ENCODE data around the gene LIMS2.
A peak's percentile ranks its signal among the peaks of the same experiment; 100 is the strongest.

The LIMS2 gene

GRCh38 chr2:127706215-127706990 is 31.1 kb upstream of the LIMS2 start:
- Histone ChIP-seq H3K23ac (ENCODE audit: low read depth, low read length, poor library complexity) (peak overlapping the region; percentile 29), H3K4me2 (ENCODE audit: insufficient read depth, low read length, poor library complexity, severe bottlenecking) (no peak overlapping the region), H3K27me3 (ENCODE audit: control insufficient read depth in 3 of 3, insufficient read depth in 3 of 3, low read depth in 1 of 3, low read length in 3 of 3) (no peaks in the 10 kb centered on the region), H3K14ac (ENCODE audit: low read length) (no peak overlapping the region), H3K27ac (replicated peaks; ENCODE audit: low read length) (no peak overlapping the region), H2BK120ac (ENCODE audit: low read depth, low read length) (no peak overlapping the region), H2BK5ac (ENCODE audit: low read length) (no peak overlapping the region), H3K4me3 (ENCODE audit: low read length in 2 of 2) (no peak overlapping the region), H3K9me3 (replicated peaks in 1 of 2; ENCODE audit: control insufficient read depth in 2 of 2, insufficient read depth in 1 of 2, low read depth in 1 of 2, low read length in 2 of 2) (peaks cover 0 to 14% of the 10 kb centered on the region in 2 donors), H4K8ac (ENCODE audit: low read depth, low read length) (no peak overlapping the region), H2AFZ (ENCODE audit: low read length) (no peak overlapping the region), H3K18ac (ENCODE audit: low read length) (no peak overlapping the region), H3K4ac (ENCODE audit: low read length) (no peak overlapping the region), H3K36me3 (replicated peaks in 1 of 2; ENCODE audit: control insufficient read depth in 2 of 2, insufficient read depth in 2 of 2, low read length in 2 of 2) (peaks cover 25 to 91% of the 10 kb centered on the region in 2 donors), H2BK15ac (ENCODE audit: low read length) (no peak overlapping the region), H3K4me1 (ENCODE audit: control insufficient read depth in 2 of 2, insufficient read depth in 1 of 2, low read depth in 1 of 2, low read length in 2 of 2) (peaks cover 3 to 6% of the 10 kb centered on the region in 2 donors), H2AK5ac (ENCODE audit: low read depth, low read length) (no peak overlapping the region), H4K91ac (ENCODE audit: low read depth, low read length, poor library complexity) (no peak overlapping the region), H3K9ac (ENCODE audit: low read depth, low read length, poor library complexity) (no peak overlapping the region), H3K79me1 (ENCODE audit: low read depth, low read length) (peaks cover 3% of the 10 kb centered on the region), H2BK12ac (ENCODE audit: low read length) (no peak overlapping the region)
- WGBS, 2 donors (ENCODE audit: extremely low coverage in 2 of 2, insufficient read length in 2 of 2, insufficient replicate concordance in 1 of 2), result no CpG with 5 or more reads among the region's 14 CpGs
- DNase-seq (ENCODE audit: low spot score), result no peak

GRCh38 chr2:127705391-127706065 is 30.2 kb upstream of the LIMS2 start:
- H3K18ac ChIP-seq (ENCODE audit: low read length), result no peak overlapping the region
- H4K8ac ChIP-seq (ENCODE audit: low read depth, low read length), result no peak overlapping the region
- no peak overlapping the region for H2BK15ac ChIP-seq (ENCODE audit: low read length)
- no peak overlapping the region for H3K23ac ChIP-seq (ENCODE audit: low read depth, low read length, poor library complexity)
- no peak overlapping the region for H3K4me2 ChIP-seq (ENCODE audit: insufficient read depth, low read length, poor library complexity, severe bottlenecking)
- H4K91ac ChIP-seq (ENCODE audit: low read depth, low read length, poor library complexity), result no peak overlapping the region
- no peaks in the 10 kb centered on the region for H3K27me3 ChIP-seq (ENCODE audit: control insufficient read depth in 3 of 3, insufficient read depth in 3 of 3, low read depth in 1 of 3, low read length in 3 of 3)
- WGBS, 2 donors (ENCODE audit: extremely low coverage in 2 of 2, insufficient read length in 2 of 2, insufficient replicate concordance in 1 of 2), result no CpG with 5 or more reads among the region's 5 CpGs
- H2BK5ac ChIP-seq (ENCODE audit: low read length), result no peak overlapping the region
- no peak overlapping the region for H2AFZ ChIP-seq (ENCODE audit: low read length)
- no peak overlapping the region for H3K27ac ChIP-seq (replicated peaks; ENCODE audit: low read length)
- peaks cover 0 to 14% of the 10 kb centered on the region in 2 donors for H3K9me3 ChIP-seq (replicated peaks in 1 of 2; ENCODE audit: control insufficient read depth in 2 of 2, insufficient read depth in 1 of 2, low read depth in 1 of 2, low read length in 2 of 2)
- no peak for DNase-seq (ENCODE audit: low spot score)
- H2AK5ac ChIP-seq (ENCODE audit: low read depth, low read length), result no peak overlapping the region
- H3K36me3 ChIP-seq (replicated peaks in 1 of 2; ENCODE audit: control insufficient read depth in 2 of 2, insufficient read depth in 2 of 2, low read length in 2 of 2), result peaks cover 25 to 84% of the 10 kb centered on the region in 2 donors
- no peak overlapping the region for H2BK120ac ChIP-seq (ENCODE audit: low read depth, low read length)
- H3K79me1 ChIP-seq (ENCODE audit: low read depth, low read length), result peaks cover 3% of the 10 kb centered on the region
- H2BK12ac ChIP-seq (ENCODE audit: low read length), result no peak overlapping the region
- no peak overlapping the region for H3K14ac ChIP-seq (ENCODE audit: low read length)
- H3K9ac ChIP-seq (ENCODE audit: low read depth, low read length, poor library complexity), result no peak overlapping the region
- peaks cover 5 to 8% of the 10 kb centered on the region in 2 donors for H3K4me1 ChIP-seq (ENCODE audit: control insufficient read depth in 2 of 2, insufficient read depth in 1 of 2, low read depth in 1 of 2, low read length in 2 of 2)
- H3K4ac ChIP-seq (ENCODE audit: low read length), result no peak overlapping the region
- no peak overlapping the region for H3K4me3 ChIP-seq (ENCODE audit: low read length in 2 of 2)

GRCh38 chr2:127704641-127705390 is 29.5 kb upstream of the LIMS2 start:
- no peak for DNase-seq (ENCODE audit: low spot score)
- no peak overlapping the region for H2BK5ac ChIP-seq (ENCODE audit: low read length)
- H3K23ac ChIP-seq (ENCODE audit: low read depth, low read length, poor library complexity), result no peak overlapping the region
- no peak overlapping the region for H3K27ac ChIP-seq (replicated peaks; ENCODE audit: low read length)
- no peak overlapping the region for H2AK5ac ChIP-seq (ENCODE audit: low read depth, low read length)
- peaks cover 0 to 14% of the 10 kb centered on the region in 2 donors for H3K9me3 ChIP-seq (replicated peaks in 1 of 2; ENCODE audit: control insufficient read depth in 2 of 2, insufficient read depth in 1 of 2, low read depth in 1 of 2, low read length in 2 of 2)
- H3K18ac ChIP-seq (ENCODE audit: low read length), result no peak overlapping the region
- H3K36me3 ChIP-seq (replicated peaks in 1 of 2; ENCODE audit: control insufficient read depth in 2 of 2, insufficient read depth in 2 of 2, low read length in 2 of 2), result peaks cover 23 to 77% of the 10 kb centered on the region in 2 donors
- H3K4me3 ChIP-seq (ENCODE audit: low read length in 2 of 2), result no peak overlapping the region
- H3K27me3 ChIP-seq (ENCODE audit: control insufficient read depth in 3 of 3, insufficient read depth in 3 of 3, low read depth in 1 of 3, low read length in 3 of 3), result no peaks in the 10 kb centered on the region
- no peak overlapping the region for H3K4me2 ChIP-seq (ENCODE audit: insufficient read depth, low read length, poor library complexity, severe bottlenecking)
- H2BK12ac ChIP-seq (ENCODE audit: low read length), result no peak overlapping the region
- H3K9ac ChIP-seq (ENCODE audit: low read depth, low read length, poor library complexity), result no peak overlapping the region
- H2AFZ ChIP-seq (ENCODE audit: low read length), result no peak overlapping the region
- no peak overlapping the region for H2BK120ac ChIP-seq (ENCODE audit: low read depth, low read length)
- WGBS, 2 donors (ENCODE audit: extremely low coverage in 2 of 2, insufficient read length in 2 of 2, insufficient replicate concordance in 1 of 2), result no CpG with 5 or more reads among the region's 5 CpGs
- H3K79me1 ChIP-seq (ENCODE audit: low read depth, low read length), result peaks cover 3% of the 10 kb centered on the region
- H2BK15ac ChIP-seq (ENCODE audit: low read length), result no peak overlapping the region
- H3K4me1 ChIP-seq (ENCODE audit: control insufficient read depth in 2 of 2, insufficient read depth in 1 of 2, low read depth in 1 of 2, low read length in 2 of 2), result peaks cover 8 to 12% of the 10 kb centered on the region in 2 donors
- no peak overlapping the region for H3K4ac ChIP-seq (ENCODE audit: low read length)
- H4K8ac ChIP-seq (ENCODE audit: low read depth, low read length), result no peak overlapping the region
- no peak overlapping the region for H4K91ac ChIP-seq (ENCODE audit: low read depth, low read length, poor library complexity)
- H3K14ac ChIP-seq (ENCODE audit: low read length), result no peak overlapping the region

GRCh38 chr2:127703282-127703681 is 28.0 kb upstream of the LIMS2 start:
- H3K79me1 ChIP-seq (ENCODE audit: low read depth, low read length), result peaks cover 3% of the 10 kb centered on the region
- no peak overlapping the region for H3K4me2 ChIP-seq (ENCODE audit: insufficient read depth, low read length, poor library complexity, severe bottlenecking)
- no peak overlapping the region for H4K8ac ChIP-seq (ENCODE audit: low read depth, low read length)
- H3K18ac ChIP-seq (ENCODE audit: low read length), result no peak overlapping the region
- no peak overlapping the region for H3K14ac ChIP-seq (ENCODE audit: low read length)
- H4K91ac ChIP-seq (ENCODE audit: low read depth, low read length, poor library complexity), result no peak overlapping the region
- no peak overlapping the region for H3K23ac ChIP-seq (ENCODE audit: low read depth, low read length, poor library complexity)
- no peaks in the 10 kb centered on the region for H3K27me3 ChIP-seq (ENCODE audit: control insufficient read depth in 3 of 3, insufficient read depth in 3 of 3, low read depth in 1 of 3, low read length in 3 of 3)
- no peak overlapping the region for H2BK15ac ChIP-seq (ENCODE audit: low read length)
- peaks cover 8 to 12% of the 10 kb centered on the region in 2 donors for H3K4me1 ChIP-seq (ENCODE audit: control insufficient read depth in 2 of 2, insufficient read depth in 1 of 2, low read depth in 1 of 2, low read length in 2 of 2)
- H3K9me3 ChIP-seq (replicated peaks in 1 of 2; ENCODE audit: control insufficient read depth in 2 of 2, insufficient read depth in 1 of 2, low read depth in 1 of 2, low read length in 2 of 2), result peaks cover 0 to 14% of the 10 kb centered on the region in 2 donors
- H2BK120ac ChIP-seq (ENCODE audit: low read depth, low read length), result no peak overlapping the region
- H3K4ac ChIP-seq (ENCODE audit: low read length), result no peak overlapping the region
- no peak overlapping the region for H2BK5ac ChIP-seq (ENCODE audit: low read length)
- no CpG with 5 or more reads among the region's 5 CpGs for WGBS, 2 donors (ENCODE audit: extremely low coverage in 2 of 2, insufficient read length in 2 of 2, insufficient replicate concordance in 1 of 2)
- no peak for DNase-seq (ENCODE audit: low spot score)
- no peak overlapping the region for H2AFZ ChIP-seq (ENCODE audit: low read length)
- H3K27ac ChIP-seq (replicated peaks; ENCODE audit: low read length), result no peak overlapping the region
- H2BK12ac ChIP-seq (ENCODE audit: low read length), result no peak overlapping the region
- no peak overlapping the region for H2AK5ac ChIP-seq (ENCODE audit: low read depth, low read length)
- H3K9ac ChIP-seq (ENCODE audit: low read depth, low read length, poor library complexity), result no peak overlapping the region
- peak overlapping the region in 1 of 2 donors; percentile 0 for H3K4me3 ChIP-seq (ENCODE audit: low read length in 2 of 2)
- peaks cover 13 to 62% of the 10 kb centered on the region in 2 donors for H3K36me3 ChIP-seq (replicated peaks in 1 of 2; ENCODE audit: control insufficient read depth in 2 of 2, insufficient read depth in 2 of 2, low read length in 2 of 2)

All from neuronal stem cell (in vitro differentiated cells).